Panc1 (cell line): ENCODE results near the gene ALDH1L2. TPM values are rescaled to one million over a fixed set of nuclear protein-coding genes. Genes with fewer than 3 reads are reported as not detected.

Source experiments
- ATAC-seq: fragments of 200-7000 bp; cut with Tn5 transposase; 2 replicates; pipeline ENCODE4 v1.9.1; 2020; ENCODE audit warnings: mild to moderate bottlenecking, moderate library complexity
- BruUV-seq: library from RNA; stranded (reverse); fragments of 400-500 nt; replicated peaks from 2 replicates; lab custom pipeline; 2021; lab: Mats Ljungman, UMichigan
- CTCF ChIA-PET: fragments of 300-600 bp; sonication (Branson Sonifier 250); formaldehyde crosslinking; loops from one replicate; lab custom pipeline; 2022; ENCODE audit warnings: antibody characterized with exemption; lab: Charles Lee
- POLR2A ChIA-PET: fragments of 300-600 bp; sonication (Branson Sonifier 250); formaldehyde crosslinking; loops from one replicate; lab custom pipeline; 2022; ENCODE audit warnings: antibody characterized with exemption; lab: Charles Lee
- DNase-seq: peaks from one replicate; pipeline ENCODE4 v3.0.0-alpha.2; 2010; ENCODE audit warnings: low read depth, low spot score
- H3K27ac ChIP-seq: 2 replicates; pipeline ENCODE4 v1.5.1; 2011; ENCODE audit warnings: mild to moderate bottlenecking, low read length, inconsistent platforms
- H3K27me3 ChIP-seq: fragments of 200-500 bp; sonication (Bioruptor generic); 2 replicates; pipeline ENCODE4 v1.6.0; 2014; ENCODE audit warnings: low read length, inconsistent platforms; ENCODE audit not compliant: control insufficient read depth, insufficient read depth
- H3K36me3 ChIP-seq: fragments of 200-500 bp; sonication (Bioruptor generic); 2 replicates; pipeline ENCODE4 v1.5.1; 2014; ENCODE audit warnings: inconsistent platforms, mild to moderate bottlenecking, low read length, moderate library complexity; ENCODE audit not compliant: control insufficient read depth, insufficient read depth
- H3K4me1 ChIP-seq: 2 replicates; pipeline ENCODE4 v1.5.1; 2011; ENCODE audit warnings: inconsistent platforms, mild to moderate bottlenecking, low read length, moderate library complexity; ENCODE audit not compliant: control insufficient read depth, insufficient read depth
- H3K4me3 ChIP-seq, 2 experiments: 2 replicates each; pipeline ENCODE4 v1.5.1; 2011 to 2012; ENCODE audit warnings: low read depth in 2 of 2, low read length in 2 of 2, mild to moderate bottlenecking in 2 of 2, inconsistent platforms in 1 of 2, moderate library complexity in 1 of 2
- H3K9me3 ChIP-seq: fragments of 200-500 bp; sonication (Bioruptor generic); 2 replicates; pipeline ENCODE4 v1.5.1; 2014; ENCODE audit warnings: low read depth, mild to moderate bottlenecking, inconsistent platforms, low read length, moderate library complexity; ENCODE audit not compliant: control insufficient read depth, insufficient read depth
- CTCF ChIP-seq: fragments of 450-650 bp; IDR thresholded peaks from 2 replicates; pipeline ENCODE4 v1.5.1; 2017; ENCODE audit warnings: mild to moderate bottlenecking
- POLR2AphosphoS5 ChIP-seq: IDR thresholded peaks from 2 replicates; pipeline ENCODE4 v1.6.1; 2012; ENCODE audit warnings: mild to moderate bottlenecking, low read depth, low read length, moderate library complexity
- SIN3A ChIP-seq: IDR thresholded peaks from 2 replicates; pipeline ENCODE4 v1.6.1; 2012; ENCODE audit warnings: low read depth, mild to moderate bottlenecking, low read length, moderate library complexity, borderline replicate concordance; ENCODE audit not compliant: insufficient read depth
- TCF7L2 ChIP-seq: IDR thresholded peaks from 2 replicates; pipeline ENCODE4 v1.6.1; 2011; ENCODE audit warnings: mild to moderate bottlenecking, low read depth, low read length, inconsistent platforms
- in situ Hi-C: cut with HindIII; loops from 2 replicates; pipeline ENCODE4 v1.10.0; 2016; ENCODE audit warnings: low sequenced_read_pairs, low pct_unique_long_range_greater_than_20kb
- intact Hi-C: fragments of 100-400 bp; cut with micrococcal nuclease; formaldehyde crosslinking; loops from one replicate; pipeline ENCODE4 v1.10.0; 2022; ENCODE audit not compliant: unreplicated experiment
- total RNA-seq: library from RNA; stranded (reverse); gene quantifications from one replicate; pipeline ENCODE4 v1.2.1, GENCODE V29; 2021; ENCODE audit not compliant: unreplicated experiment
- TF ChIP-seq, protein P1 (sequence below), 2 experiments: IDR thresholded peaks; 2 replicates each; pipeline ENCODE4 v1.6.1; 2011 to 2012; ENCODE audit warnings: low read depth in 2 of 2, control low read depth in 1 of 2, low read length in 1 of 2, mild to moderate bottlenecking in 1 of 2, moderate library complexity in 1 of 2; ENCODE audit not compliant: insufficient read depth in 1 of 2

ALDH1L2 gene
- total RNA-seq, 1 experiment from 2014 or later, result 2.2 TPM

- no peaks in the 10 kb centered on the region for H3K9me3 ChIP-seq
- DNase-seq (no peak), ATAC-seq (no peak)
- no TSS peak for BruUV-seq
- TF ChIP-seq TCF7L2, result no peak
- TF ChIP-seq CTCF, result no peak
- TF ChIP-seq, protein P1, sequence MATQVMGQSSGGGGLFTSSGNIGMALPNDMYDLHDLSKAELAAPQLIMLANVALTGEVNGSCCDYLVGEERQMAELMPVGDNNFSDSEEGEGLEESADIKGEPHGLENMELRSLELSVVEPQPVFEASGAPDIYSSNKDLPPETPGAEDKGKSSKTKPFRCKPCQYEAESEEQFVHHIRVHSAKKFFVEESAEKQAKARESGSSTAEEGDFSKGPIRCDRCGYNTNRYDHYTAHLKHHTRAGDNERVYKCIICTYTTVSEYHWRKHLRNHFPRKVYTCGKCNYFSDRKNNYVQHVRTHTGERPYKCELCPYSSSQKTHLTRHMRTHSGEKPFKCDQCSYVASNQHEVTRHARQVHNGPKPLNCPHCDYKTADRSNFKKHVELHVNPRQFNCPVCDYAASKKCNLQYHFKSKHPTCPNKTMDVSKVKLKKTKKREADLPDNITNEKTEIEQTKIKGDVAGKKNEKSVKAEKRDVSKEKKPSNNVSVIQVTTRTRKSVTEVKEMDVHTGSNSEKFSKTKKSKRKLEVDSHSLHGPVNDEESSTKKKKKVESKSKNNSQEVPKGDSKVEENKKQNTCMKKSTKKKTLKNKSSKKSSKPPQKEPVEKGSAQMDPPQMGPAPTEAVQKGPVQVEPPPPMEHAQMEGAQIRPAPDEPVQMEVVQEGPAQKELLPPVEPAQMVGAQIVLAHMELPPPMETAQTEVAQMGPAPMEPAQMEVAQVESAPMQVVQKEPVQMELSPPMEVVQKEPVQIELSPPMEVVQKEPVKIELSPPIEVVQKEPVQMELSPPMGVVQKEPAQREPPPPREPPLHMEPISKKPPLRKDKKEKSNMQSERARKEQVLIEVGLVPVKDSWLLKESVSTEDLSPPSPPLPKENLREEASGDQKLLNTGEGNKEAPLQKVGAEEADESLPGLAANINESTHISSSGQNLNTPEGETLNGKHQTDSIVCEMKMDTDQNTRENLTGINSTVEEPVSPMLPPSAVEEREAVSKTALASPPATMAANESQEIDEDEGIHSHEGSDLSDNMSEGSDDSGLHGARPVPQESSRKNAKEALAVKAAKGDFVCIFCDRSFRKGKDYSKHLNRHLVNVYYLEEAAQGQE (IDR thresholded peaks at IDR 0.05; ENCODE audit: insufficient read depth in 1 of 2, low read depth in 2 of 2, low read length in 1 of 2), result no peak
- no peak for TF ChIP-seq POLR2AphosphoS5
- no peak for TF ChIP-seq SIN3A
- H3K27ac ChIP-seq, result no peak overlapping the region
- ChIA-PET CTCF (no interaction called here), POLR2A (no interaction called here)
- H3K4me3 ChIP-seq, result no peak overlapping the region
- in situ Hi-C loops, result no loop called here
- H3K36me3 ChIP-seq, result peaks cover 23% of the 10 kb centered on the region
- intact Hi-C loops, result no loop called here
- H3K27me3 ChIP-seq, result no peaks in the 10 kb centered on the region
- no peaks in the 10 kb centered on the region for H3K4me1 ChIP-seq
Measured at GRCh38 chr12:104998423-104999346, 85.6 kb downstream of the ALDH1L2 start.

DNA sequence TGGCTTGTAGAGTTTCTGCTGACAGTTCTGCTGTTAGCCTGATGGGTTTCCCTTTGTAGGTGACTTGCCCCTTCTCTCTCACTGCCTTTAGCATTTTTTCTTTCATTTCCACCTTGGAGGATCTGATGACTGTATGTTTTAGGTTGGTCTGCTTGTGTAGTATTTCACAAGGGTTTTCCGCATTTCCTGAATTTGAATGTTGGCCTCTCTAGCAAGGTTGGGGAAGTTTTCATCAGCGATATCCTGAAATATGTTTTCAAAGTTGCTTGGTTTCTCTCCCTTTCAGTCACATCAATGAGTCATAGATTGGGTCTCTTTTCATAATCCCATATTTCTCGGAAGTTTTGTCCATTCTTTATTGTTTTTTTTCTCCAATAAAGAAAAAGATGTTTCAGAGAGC is 86.7 kb downstream of the ALDH1L2 start:
- no peak for DNase-seq
- TF ChIP-seq, protein P1 (IDR thresholded peaks at IDR 0.05; ENCODE audit: insufficient read depth in 1 of 2, low read depth in 2 of 2, low read length in 1 of 2), result no peak
- TF ChIP-seq TCF7L2 (no peak), CTCF (no peak), POLR2AphosphoS5 (no peak), SIN3A (no peak)
- CTCF ChIA-PET, result no interaction called here
- ATAC-seq, result no peak
- H3K27me3 ChIP-seq, result no peaks in the 10 kb centered on the region
- no peak overlapping the region for H3K27ac ChIP-seq
- H3K36me3 ChIP-seq, result peaks cover 19% of the 10 kb centered on the region
- H3K4me1 ChIP-seq, result no peaks in the 10 kb centered on the region
- no peak overlapping the region for H3K4me3 ChIP-seq
- in situ Hi-C loops (no loop called here), intact Hi-C loops (no loop called here)
- H3K9me3 ChIP-seq, result no peaks in the 10 kb centered on the region
- POLR2A ChIA-PET, result no interaction called here
- BruUV-seq, result no TSS peak
